ENCODE measurements around the gene CILP.
"Not testable (repeated sequence)": the region's sequence is repeated elsewhere in the genome, so short reads cannot be mapped to it uniquely, and the experiment has no call there.

DNA sequence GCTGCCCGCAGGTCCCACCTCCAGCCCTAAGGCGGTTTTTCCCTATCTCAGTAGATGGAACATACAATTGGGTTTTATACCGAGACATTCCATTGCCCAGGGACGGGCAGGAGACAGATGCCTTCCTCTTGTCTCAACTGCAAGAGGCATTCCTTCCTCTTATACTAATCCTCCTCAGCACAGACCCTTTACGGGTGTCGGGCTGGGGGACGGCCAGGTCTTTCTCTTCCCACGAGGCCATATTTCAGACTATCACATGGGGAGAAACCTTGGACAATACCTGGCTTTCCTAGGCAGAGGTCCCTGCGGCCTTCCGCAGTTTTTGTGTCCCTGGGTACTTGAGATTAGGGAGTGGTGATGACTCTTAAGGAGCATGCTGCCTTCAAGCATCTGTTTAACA, 15.6 kb upstream of the CILP start:
- TF ChIP-seq EZH2phosphoT487 (IDR thresholded peaks at IDR 0.05; ENCODE audit: low read depth); CTCF (IDR thresholded peaks at IDR 0.05; ENCODE audit: low read depth, low read length): not testable (repeated sequence)

All from OCI-LY3 (cell line).